ENCODE results near the gene ARF1. TPM values are rescaled to one million over a fixed set of nuclear protein-coding genes. Genes with fewer than 3 reads are reported as not detected.

The ARF1 gene
- polyA plus RNA-seq, 1 experiment: 933 TPM

- DNase-seq (ENCODE audit: low read depth): no peak
- ChIA-PET POLR2A (no interaction called here), CTCF (interaction anchor here (1.4 kb wide), 1 partner anchor 62 kb away, joined by 5 read pairs; no protein-coding TSS in a partner anchor)
- H3K27me3 ChIP-seq (ENCODE audit: control insufficient read depth, insufficient read depth, low read length): peaks cover 22% of the 10 kb centered on the region
- no peak for TF ChIP-seq CTCF (IDR thresholded peaks at IDR 0.05; ENCODE audit: insufficient read depth, low read depth, low read length)
- no peak overlapping the region for H3K4me3 ChIP-seq (ENCODE audit: low read depth, low read length)
- H3K36me3 ChIP-seq (ENCODE audit: control insufficient read depth, insufficient read depth, low read length): no peaks in the 10 kb centered on the region
Observed at GRCh38 chr1:228061411-228062084, 21.0 kb upstream of the ARF1 start.

- CTCF ChIA-PET: interaction anchor here (1.4 kb wide), 1 partner anchor 63 kb away, joined by 5 read pairs; no protein-coding TSS in a partner anchor
- no peak for DNase-seq (ENCODE audit: low read depth)
- Histone ChIP-seq H3K36me3 (ENCODE audit: control insufficient read depth, insufficient read depth, low read length) (no peaks in the 10 kb centered on the region), H3K4me3 (ENCODE audit: low read depth, low read length) (no peak overlapping the region), H3K27me3 (ENCODE audit: control insufficient read depth, insufficient read depth, low read length) (peaks cover 26% of the 10 kb centered on the region)
- POLR2A ChIA-PET: no interaction called here
- no peak for TF ChIP-seq CTCF (IDR thresholded peaks at IDR 0.05; ENCODE audit: insufficient read depth, low read depth, low read length)
Observed at GRCh38 chr1:228062085-228062791, 20.3 kb upstream of the ARF1 start.

- POLR2A ChIA-PET: no interaction called here
- no peaks in the 10 kb centered on the region for H3K36me3 ChIP-seq (ENCODE audit: control insufficient read depth, insufficient read depth, low read length)
- peaks cover 26% of the 10 kb centered on the region for H3K27me3 ChIP-seq (ENCODE audit: control insufficient read depth, insufficient read depth, low read length)
- CTCF ChIA-PET: no interaction called here
- no peak for TF ChIP-seq CTCF (IDR thresholded peaks at IDR 0.05; ENCODE audit: insufficient read depth, low read depth, low read length)
- no peak overlapping the region for H3K4me3 ChIP-seq (ENCODE audit: low read depth, low read length)
- DNase-seq (ENCODE audit: low read depth): no peak
Observed at GRCh38 chr1:228062812-228063211, 19.7 kb upstream of the ARF1 start.

GRCh38 chr1:228063251-228064191 lies 19.0 kb upstream of the ARF1 start:
- no peak overlapping the region for H3K4me3 ChIP-seq (ENCODE audit: low read depth, low read length)
- POLR2A ChIA-PET: no interaction called here
- CTCF ChIA-PET: no interaction called here
- H3K27me3 ChIP-seq (ENCODE audit: control insufficient read depth, insufficient read depth, low read length): peaks cover 21% of the 10 kb centered on the region
- DNase-seq (ENCODE audit: low read depth): no peak
- TF ChIP-seq CTCF (IDR thresholded peaks at IDR 0.05; ENCODE audit: insufficient read depth, low read depth, low read length): no peak
- no peaks in the 10 kb centered on the region for H3K36me3 ChIP-seq (ENCODE audit: control insufficient read depth, insufficient read depth, low read length)

GRCh38 chr1:228064296-228064695 lies 18.2 kb upstream of the ARF1 start:
- no peak for TF ChIP-seq CTCF (IDR thresholded peaks at IDR 0.05; ENCODE audit: insufficient read depth, low read depth, low read length)
- no peak for DNase-seq (ENCODE audit: low read depth)
- H3K36me3 ChIP-seq (ENCODE audit: control insufficient read depth, insufficient read depth, low read length): no peaks in the 10 kb centered on the region
- no peak overlapping the region for H3K4me3 ChIP-seq (ENCODE audit: low read depth, low read length)
- ChIA-PET POLR2A (no interaction called here), CTCF (no interaction called here)
- H3K27me3 ChIP-seq (ENCODE audit: control insufficient read depth, insufficient read depth, low read length): peaks cover 14% of the 10 kb centered on the region
